A549 treated with Hydrocortisone at 1 μM for 4 hours (cell line): Measurements from ENCODE around the gene MUC15. TPM values are rescaled to one million over a fixed set of nuclear protein-coding genes. Genes with fewer than 3 reads are reported as not detected.

Experiments used
- total RNA-seq: library from RNA; stranded (reverse); fragments of 200-300 nt; extraction: Qiagen RNA extraction; gene quantifications from 5 replicates; pipeline ENCODE4 v1.2.3, GENCODE V29; 2022

MUC15 gene
- not detected in 5 replicates for total RNA-seq

DNA sequence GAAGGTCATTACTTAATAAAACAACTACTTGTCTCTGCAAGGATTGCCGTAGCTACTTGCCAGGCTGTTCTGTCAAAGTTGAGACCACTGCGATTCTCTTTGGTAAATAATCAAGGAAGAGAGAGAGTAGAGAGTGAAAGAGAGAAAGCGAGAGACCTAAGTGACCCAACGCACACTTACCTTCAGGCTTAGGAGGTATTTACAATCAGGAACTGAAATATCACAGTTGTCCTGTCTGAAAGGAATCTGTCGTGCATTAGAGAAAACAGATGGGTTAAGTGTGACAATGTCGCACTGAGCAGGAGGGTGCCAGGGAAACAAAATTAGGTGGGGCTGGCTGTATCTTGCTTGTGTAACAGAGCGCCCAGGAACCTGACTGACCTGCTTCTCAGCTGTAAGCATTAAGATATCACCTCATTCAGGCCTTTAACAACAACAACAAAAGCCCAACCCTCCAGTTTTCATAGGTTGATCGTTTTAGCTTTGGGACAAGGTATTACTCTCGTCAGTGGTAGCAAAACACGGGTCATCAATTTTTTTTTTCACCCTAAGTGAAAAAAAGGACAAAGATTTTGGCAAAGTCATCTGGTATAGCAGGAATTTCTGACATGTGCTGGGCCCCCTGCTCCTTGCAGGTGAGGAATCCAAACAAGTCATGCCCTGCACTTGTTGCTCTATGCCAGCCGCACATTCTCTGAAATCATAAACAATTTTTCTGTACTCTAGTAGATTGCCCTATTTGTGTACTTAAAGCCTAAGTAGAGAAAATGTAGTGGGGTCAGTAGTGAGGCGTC is at the start of gene MUC15:
TSS of gene MUC15 (minus strand) at position 403 of the 794 bp plus-strand sequence. CDS start 5,169 bp downstream, outside the sequence.

Other genes starting within 250 kb of the MUC15 start
- 0.03 to 0.05 TPM in 2 of 5 replicates, not detected in the others for gene ANO3, start 240.1 kb downstream of the MUC15 start, total RNA-seq
- gene SLC5A12, start 149.8 kb upstream of the MUC15 start, total RNA-seq = not detected in 5 replicates